ENCODE results near the gene HNF1A.

HNF1A gene

DNA sequence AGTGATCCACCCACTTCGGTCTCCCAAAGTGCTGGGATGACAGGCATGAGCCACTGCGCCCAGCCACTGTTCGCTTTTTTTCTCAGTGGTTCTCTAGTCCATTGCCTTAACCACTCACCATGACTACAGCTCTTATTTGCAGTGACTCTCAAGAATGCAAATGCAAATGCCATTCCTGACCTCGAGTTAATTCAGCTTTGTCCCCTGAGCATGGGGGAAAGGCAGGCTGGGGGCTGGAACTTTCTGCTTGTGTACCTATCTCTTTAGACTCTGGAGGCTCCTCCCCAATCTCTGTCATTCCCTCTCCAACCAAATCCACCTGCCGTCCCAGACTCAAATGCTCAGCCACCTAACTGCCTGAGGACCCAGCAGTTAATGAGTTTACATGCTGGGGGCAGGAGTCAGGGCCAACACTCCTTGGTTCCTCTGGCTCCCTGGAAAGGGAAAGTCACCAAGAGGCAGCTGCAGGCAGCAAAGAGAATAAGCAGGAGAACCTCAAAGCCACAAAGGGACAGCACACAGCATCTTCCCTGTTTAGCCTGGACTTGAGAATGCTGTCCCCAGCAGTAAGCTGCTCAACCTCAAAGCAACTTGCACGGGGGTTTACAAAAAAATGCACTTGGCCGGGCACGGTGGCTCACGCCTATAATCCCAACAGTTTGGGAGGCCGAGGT, 5.3 kb upstream of the HNF1A start:
- H3K9ac ChIP-seq (ENCODE audit: low read length in 5 of 5): no peak overlapping the region
- H3K27ac ChIP-seq (ENCODE audit: low read depth, low read length): no peak overlapping the region
- no peak overlapping the region for H3K4me3 ChIP-seq (ENCODE audit: low read depth in 1 of 5, low read length in 5 of 5)
- peaks cover 0 to 2% (median 0%) of the 10 kb centered on the region in 5 donors for H3K27me3 ChIP-seq (ENCODE audit: control insufficient read depth in 5 of 5, insufficient read depth in 4 of 5, low read length in 5 of 5)
- peaks cover 0 to 3% (median 0%) of the 10 kb centered on the region in 5 donors for H3K4me1 ChIP-seq (ENCODE audit: control insufficient read depth in 5 of 5, insufficient read depth in 5 of 5, low read length in 5 of 5)
- no peaks in the 10 kb centered on the region for H3K36me3 ChIP-seq (ENCODE audit: control insufficient read depth in 5 of 5, insufficient read depth in 5 of 5, low read length in 5 of 5)
- no peaks in the 10 kb centered on the region for H3K9me3 ChIP-seq (ENCODE audit: control insufficient read depth in 5 of 5, low read length in 5 of 5)

DNA sequence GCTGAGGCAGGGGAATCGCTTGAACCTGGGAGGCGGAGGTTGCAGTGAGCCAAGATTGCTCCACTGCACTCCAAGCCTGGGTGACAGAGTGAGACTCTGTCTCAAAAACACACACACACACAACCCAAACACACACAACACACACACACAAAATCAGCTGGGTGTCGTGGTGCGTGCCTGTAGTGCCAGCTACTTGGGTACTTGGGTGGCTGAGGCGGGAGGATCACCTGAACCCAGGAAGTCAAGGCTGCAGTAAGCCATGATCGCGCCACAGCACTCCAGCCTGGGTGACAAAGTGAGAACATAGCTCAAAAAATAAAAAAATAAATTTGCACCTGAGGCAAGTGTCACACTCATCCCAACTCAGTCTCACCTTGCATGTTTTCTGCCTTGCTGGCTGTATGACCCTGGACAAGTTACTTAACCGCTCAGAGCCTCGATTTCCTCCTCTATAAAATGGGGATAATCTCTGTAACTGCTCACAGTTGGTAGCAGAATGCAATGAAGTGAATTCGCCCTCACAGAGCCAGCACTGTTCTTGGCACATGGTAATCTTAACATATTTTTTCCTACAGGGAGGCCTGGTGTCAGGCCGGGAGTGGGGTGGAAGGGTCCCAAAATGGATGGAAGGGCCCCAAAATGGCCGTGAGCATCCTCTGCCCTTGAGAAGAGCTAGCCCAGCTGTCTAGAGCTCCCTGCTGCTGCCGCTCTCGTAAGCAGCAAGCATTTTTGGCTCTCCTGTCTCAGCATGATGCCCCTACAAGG, 630 bp upstream of the HNF1A start:
- Histone ChIP-seq H3K9ac (ENCODE audit: low read length in 5 of 5) (no peak overlapping the region), H3K27me3 (ENCODE audit: control insufficient read depth in 5 of 5, insufficient read depth in 4 of 5, low read length in 5 of 5) (peaks cover 0 to 7% (median 2%) of the 10 kb centered on the region in 5 donors), H3K27ac (ENCODE audit: low read depth, low read length) (no peak overlapping the region), H3K36me3 (ENCODE audit: control insufficient read depth in 5 of 5, insufficient read depth in 5 of 5, low read length in 5 of 5) (no peaks in the 10 kb centered on the region), H3K4me1 (ENCODE audit: control insufficient read depth in 5 of 5, insufficient read depth in 5 of 5, low read length in 5 of 5) (no peaks in the 10 kb centered on the region), H3K9me3 (ENCODE audit: control insufficient read depth in 5 of 5, low read length in 5 of 5) (no peaks in the 10 kb centered on the region), H3K4me3 (ENCODE audit: low read depth in 1 of 5, low read length in 5 of 5) (no peak overlapping the region)

DNA sequence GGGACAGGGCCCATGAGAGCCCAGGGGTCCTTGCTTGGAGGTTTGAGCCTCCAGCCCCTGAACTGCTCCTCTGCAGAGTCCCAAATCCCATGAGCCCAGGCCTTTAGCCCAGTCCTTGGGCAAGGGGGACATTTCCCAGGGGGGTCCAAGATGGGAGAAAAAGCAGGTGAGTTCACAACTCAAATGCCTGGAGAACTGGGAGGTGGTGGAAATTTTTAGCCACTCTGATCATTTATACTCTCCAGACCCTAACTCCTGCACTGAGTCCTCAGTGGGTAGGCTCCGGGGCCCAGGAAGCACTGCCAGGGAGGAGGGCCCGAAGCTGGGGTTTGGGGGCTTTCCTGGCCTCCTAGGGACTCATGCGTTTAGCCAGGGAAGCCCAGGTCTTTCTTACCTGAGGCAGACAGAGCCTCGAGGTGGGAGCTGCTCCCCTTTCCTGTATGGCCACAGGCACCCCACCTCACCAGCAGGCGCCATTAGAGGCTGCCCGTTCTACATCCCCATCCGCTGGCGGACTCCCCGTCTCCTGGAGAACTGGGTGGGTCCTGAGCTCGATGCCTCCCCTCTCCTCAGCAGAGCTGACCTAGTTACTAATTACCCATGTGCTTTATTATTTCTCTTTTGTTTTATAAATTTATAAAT, 998 bp downstream of the HNF1A start:
- H3K27me3 ChIP-seq (ENCODE audit: control insufficient read depth in 5 of 5, insufficient read depth in 4 of 5, low read length in 5 of 5): peaks cover 0 to 7% (median 2%) of the 10 kb centered on the region in 5 donors
- H3K4me1 ChIP-seq (ENCODE audit: control insufficient read depth in 5 of 5, insufficient read depth in 5 of 5, low read length in 5 of 5): no peaks in the 10 kb centered on the region
- H3K4me3 ChIP-seq (ENCODE audit: low read depth in 1 of 5, low read length in 5 of 5): no peak overlapping the region

DNA sequence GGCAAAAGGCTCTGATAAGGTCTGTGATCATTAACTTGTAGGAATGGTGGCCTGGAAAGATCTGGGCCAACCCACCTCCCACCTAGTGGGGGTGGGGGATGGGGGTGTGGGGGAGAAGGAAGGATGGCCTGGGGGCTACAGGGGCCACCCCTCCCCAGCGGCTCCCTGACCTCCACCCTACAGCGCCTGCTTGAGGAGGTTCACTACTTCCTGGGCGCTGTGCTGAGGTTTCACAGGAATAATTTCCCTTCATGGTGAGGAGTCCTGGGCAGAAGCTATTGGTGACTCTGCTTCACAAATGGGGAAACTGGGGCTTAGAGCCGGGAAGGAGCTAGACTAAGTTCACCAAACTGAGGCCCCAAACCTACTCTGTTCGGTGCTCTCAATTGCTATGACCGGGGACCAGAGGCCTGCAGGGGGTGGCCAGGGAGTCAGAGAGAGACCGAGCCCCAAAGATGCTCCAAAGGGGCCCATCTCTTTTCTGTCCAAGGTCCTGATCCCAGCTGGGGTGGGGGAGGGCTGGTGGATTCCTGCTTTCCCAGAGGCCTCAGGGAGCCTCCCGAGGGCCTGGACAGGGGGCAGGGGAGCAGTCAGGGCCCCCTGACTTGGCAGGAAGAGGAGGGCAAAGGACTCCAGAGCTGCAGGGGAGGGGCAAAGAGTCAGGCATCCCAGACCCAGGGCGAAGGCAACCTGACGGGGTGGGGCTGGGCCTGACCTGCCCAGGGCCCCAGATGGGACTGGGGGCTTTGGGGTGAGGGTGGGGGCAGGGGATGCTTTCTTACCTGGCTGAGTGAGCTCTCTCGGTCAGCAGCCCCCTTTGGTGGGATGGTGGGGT, 1.7 kb downstream of the HNF1A start:
- Histone ChIP-seq H3K27me3 (ENCODE audit: control insufficient read depth in 5 of 5, insufficient read depth in 4 of 5, low read length in 5 of 5) (peaks cover 0 to 7% (median 2%) of the 10 kb centered on the region in 5 donors), H3K4me3 (ENCODE audit: low read depth in 1 of 5, low read length in 5 of 5) (no peak overlapping the region), H3K9me3 (ENCODE audit: control insufficient read depth in 5 of 5, low read length in 5 of 5) (no peaks in the 10 kb centered on the region), H3K9ac (ENCODE audit: low read length in 5 of 5) (no peak overlapping the region), H3K4me1 (ENCODE audit: control insufficient read depth in 5 of 5, insufficient read depth in 5 of 5, low read length in 5 of 5) (no peaks in the 10 kb centered on the region), H3K27ac (ENCODE audit: low read depth, low read length) (no peak overlapping the region), H3K36me3 (ENCODE audit: control insufficient read depth in 5 of 5, insufficient read depth in 5 of 5, low read length in 5 of 5) (no peaks in the 10 kb centered on the region)

More for the DNA sequence above, 998 bp downstream of the HNF1A start:
- Histone ChIP-seq H3K36me3 (ENCODE audit: control insufficient read depth in 5 of 5, insufficient read depth in 5 of 5, low read length in 5 of 5) (no peaks in the 10 kb centered on the region), H3K9me3 (ENCODE audit: control insufficient read depth in 5 of 5, low read length in 5 of 5) (no peaks in the 10 kb centered on the region), H3K9ac (ENCODE audit: low read length in 5 of 5) (no peak overlapping the region), H3K27ac (ENCODE audit: low read depth, low read length) (no peak overlapping the region)

DNA sequence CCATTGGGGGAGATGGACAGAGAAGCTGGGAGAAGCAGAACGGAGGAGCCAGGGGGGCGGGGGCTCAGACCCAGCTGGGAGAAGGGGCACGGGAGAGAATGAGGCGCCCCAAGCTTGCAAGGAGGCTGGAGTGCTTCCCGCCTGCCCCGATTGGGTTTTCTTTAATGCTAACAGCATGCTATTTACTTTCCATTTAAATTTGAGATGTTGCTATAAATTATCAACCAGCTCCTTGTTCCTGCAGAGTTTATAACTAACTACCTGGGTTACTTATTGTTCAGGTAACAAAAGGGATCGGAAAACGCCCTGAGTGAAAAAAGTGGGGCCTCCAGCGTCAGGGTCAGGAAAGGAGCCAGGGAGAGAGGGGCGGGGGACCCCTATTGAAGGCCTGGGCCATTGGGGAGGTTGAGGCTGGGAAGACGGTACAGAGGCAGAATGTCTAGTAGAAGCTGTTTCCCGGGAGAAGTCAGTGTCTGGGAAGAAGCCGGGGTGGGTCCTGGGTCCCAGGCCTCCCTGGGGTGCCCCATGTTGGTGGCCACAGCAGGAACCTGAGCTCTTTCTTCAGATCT, 2.5 kb downstream of the HNF1A start:
- Histone ChIP-seq H3K9ac (ENCODE audit: low read length in 5 of 5) (no peak overlapping the region), H3K36me3 (ENCODE audit: control insufficient read depth in 5 of 5, insufficient read depth in 5 of 5, low read length in 5 of 5) (no peaks in the 10 kb centered on the region), H3K4me1 (ENCODE audit: control insufficient read depth in 5 of 5, insufficient read depth in 5 of 5, low read length in 5 of 5) (no peaks in the 10 kb centered on the region), H3K27ac (ENCODE audit: low read depth, low read length) (no peak overlapping the region), H3K4me3 (ENCODE audit: low read depth in 1 of 5, low read length in 5 of 5) (no peak overlapping the region), H3K27me3 (ENCODE audit: control insufficient read depth in 5 of 5, insufficient read depth in 4 of 5, low read length in 5 of 5) (peaks cover 0 to 7% (median 2%) of the 10 kb centered on the region in 5 donors), H3K9me3 (ENCODE audit: control insufficient read depth in 5 of 5, low read length in 5 of 5) (no peaks in the 10 kb centered on the region)

DNA sequence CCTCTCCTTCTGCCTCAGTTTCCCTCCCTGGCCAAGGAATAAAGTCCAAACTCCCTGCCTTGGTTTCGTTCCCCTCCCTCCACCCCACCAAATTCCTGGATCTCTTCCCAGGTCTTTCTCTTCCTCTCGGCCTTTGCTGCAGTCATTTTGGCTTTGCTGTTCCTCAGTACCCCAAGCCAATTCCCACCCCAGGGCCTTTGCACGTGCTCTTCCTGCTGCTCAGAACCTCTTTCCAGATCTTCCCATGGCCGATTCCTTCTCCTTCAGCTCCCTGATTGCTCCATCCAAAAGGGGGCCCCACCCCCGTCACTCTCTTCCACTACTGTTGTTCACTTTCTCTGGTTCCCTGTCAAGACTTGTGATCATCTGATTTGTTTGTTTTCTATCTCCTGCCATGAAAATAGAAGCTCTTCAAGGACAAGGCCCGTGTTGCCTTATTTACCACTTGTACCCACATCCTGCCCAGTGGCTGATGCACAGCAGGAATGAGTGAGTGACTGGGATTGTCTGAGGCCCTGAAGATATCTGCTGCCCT, 3.1 kb downstream of the HNF1A start:
- H3K9me3 ChIP-seq (ENCODE audit: control insufficient read depth in 5 of 5, low read length in 5 of 5): no peaks in the 10 kb centered on the region
- H3K27ac ChIP-seq (ENCODE audit: low read depth, low read length): no peak overlapping the region
- no peak overlapping the region for H3K9ac ChIP-seq (ENCODE audit: low read length in 5 of 5)
- no peaks in the 10 kb centered on the region for H3K36me3 ChIP-seq (ENCODE audit: control insufficient read depth in 5 of 5, insufficient read depth in 5 of 5, low read length in 5 of 5)
- peaks cover 0 to 7% (median 0%) of the 10 kb centered on the region in 5 donors for H3K27me3 ChIP-seq (ENCODE audit: control insufficient read depth in 5 of 5, insufficient read depth in 4 of 5, low read length in 5 of 5)
- no peak overlapping the region for H3K4me3 ChIP-seq (ENCODE audit: low read depth in 1 of 5, low read length in 5 of 5)
- H3K4me1 ChIP-seq (ENCODE audit: control insufficient read depth in 5 of 5, insufficient read depth in 5 of 5, low read length in 5 of 5): no peaks in the 10 kb centered on the region

DNA sequence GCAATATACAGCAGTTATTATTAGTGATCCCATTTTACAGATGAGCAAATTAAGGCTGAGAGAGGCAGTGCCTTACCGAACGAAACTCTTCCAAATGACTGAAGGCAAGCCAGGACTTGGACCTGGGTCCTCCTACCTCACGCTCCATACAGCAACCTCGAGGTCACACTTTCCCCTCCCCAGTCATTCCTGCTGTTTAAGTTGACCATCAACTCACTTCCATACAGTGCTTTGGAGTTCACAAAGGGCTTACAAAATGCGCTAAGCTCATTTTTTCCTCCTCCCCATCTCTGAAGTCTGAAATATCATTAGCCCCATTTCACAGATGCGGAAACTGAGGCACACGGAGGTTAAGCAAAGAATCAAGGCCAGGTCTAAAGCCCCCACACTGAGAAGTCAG, 4.3 kb downstream of the HNF1A start:
- no peaks in the 10 kb centered on the region for H3K4me1 ChIP-seq (ENCODE audit: control insufficient read depth in 5 of 5, insufficient read depth in 5 of 5, low read length in 5 of 5)
- peaks cover 0 to 7% (median 0%) of the 10 kb centered on the region in 5 donors for H3K27me3 ChIP-seq (ENCODE audit: control insufficient read depth in 5 of 5, insufficient read depth in 4 of 5, low read length in 5 of 5)
- H3K36me3 ChIP-seq (ENCODE audit: control insufficient read depth in 5 of 5, insufficient read depth in 5 of 5, low read length in 5 of 5): no peaks in the 10 kb centered on the region
- no peak overlapping the region for H3K9ac ChIP-seq (ENCODE audit: low read length in 5 of 5)
- no peak overlapping the region for H3K27ac ChIP-seq (ENCODE audit: low read depth, low read length)
- no peaks in the 10 kb centered on the region for H3K9me3 ChIP-seq (ENCODE audit: control insufficient read depth in 5 of 5, low read length in 5 of 5)
- H3K4me3 ChIP-seq (ENCODE audit: low read depth in 1 of 5, low read length in 5 of 5): no peak overlapping the region

DNA sequence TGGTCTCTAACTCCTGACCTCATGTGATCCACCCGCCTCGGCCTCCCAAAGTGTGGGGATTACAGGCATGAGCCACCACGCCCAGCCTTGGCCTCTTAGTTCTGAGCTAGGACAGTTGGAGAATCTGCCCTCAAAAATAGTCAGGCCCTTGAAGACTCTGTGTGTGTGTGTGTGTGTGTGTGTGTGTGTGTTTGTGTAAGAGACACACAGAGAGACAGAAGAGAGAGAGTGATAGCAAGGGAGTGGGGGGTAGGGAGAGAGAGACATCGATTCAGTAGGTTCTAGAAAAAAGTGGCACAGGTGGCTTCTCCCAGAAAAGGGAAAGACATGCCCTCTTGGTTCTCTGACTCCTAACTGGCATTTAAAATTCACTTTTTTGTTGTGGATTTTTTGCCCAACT, 5.4 kb downstream of the HNF1A start:
- no peak overlapping the region for H3K4me3 ChIP-seq (ENCODE audit: low read depth in 1 of 5, low read length in 5 of 5)
- H3K36me3 ChIP-seq (ENCODE audit: control insufficient read depth in 5 of 5, insufficient read depth in 5 of 5, low read length in 5 of 5): no peaks in the 10 kb centered on the region
- H3K9me3 ChIP-seq (ENCODE audit: control insufficient read depth in 5 of 5, low read length in 5 of 5): no peaks in the 10 kb centered on the region
- H3K9ac ChIP-seq (ENCODE audit: low read length in 5 of 5): no peak overlapping the region
- H3K27ac ChIP-seq (ENCODE audit: low read depth, low read length): no peak overlapping the region
- peaks cover 0 to 7% (median 0%) of the 10 kb centered on the region in 5 donors for H3K27me3 ChIP-seq (ENCODE audit: control insufficient read depth in 5 of 5, insufficient read depth in 4 of 5, low read length in 5 of 5)
- H3K4me1 ChIP-seq (ENCODE audit: control insufficient read depth in 5 of 5, insufficient read depth in 5 of 5, low read length in 5 of 5): no peaks in the 10 kb centered on the region

DNA sequence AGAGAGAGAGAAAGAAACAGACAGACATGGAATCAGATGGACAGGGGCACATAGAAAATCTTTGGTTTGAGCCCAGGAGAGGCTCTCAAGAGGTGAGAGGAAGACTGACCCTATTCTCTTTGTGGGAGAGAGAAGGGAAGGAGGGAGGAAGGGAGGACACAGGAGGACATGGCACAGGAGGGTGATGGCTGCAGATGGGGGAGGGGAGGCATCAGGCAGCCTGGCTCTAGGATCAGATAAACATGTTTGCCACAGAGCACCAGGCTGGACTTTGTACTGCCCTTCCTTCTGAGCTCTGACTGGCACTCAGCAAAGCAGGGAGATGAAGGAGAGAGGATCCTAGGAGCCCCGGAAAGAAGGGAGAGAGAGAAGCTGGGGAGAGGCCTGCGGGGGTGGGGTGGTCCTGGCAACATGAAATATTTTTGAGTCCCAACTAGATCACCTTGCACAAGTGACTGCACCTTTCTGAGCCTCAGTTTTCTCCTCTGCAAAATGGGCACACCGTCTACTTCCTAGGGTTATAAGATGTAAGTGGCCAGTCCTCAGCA, 6.1 kb downstream of the HNF1A start:
- Histone ChIP-seq H3K27ac (ENCODE audit: low read depth, low read length) (no peak overlapping the region), H3K4me1 (ENCODE audit: control insufficient read depth in 5 of 5, insufficient read depth in 5 of 5, low read length in 5 of 5) (no peaks in the 10 kb centered on the region), H3K27me3 (ENCODE audit: control insufficient read depth in 5 of 5, insufficient read depth in 4 of 5, low read length in 5 of 5) (peaks cover 0 to 7% (median 0%) of the 10 kb centered on the region in 5 donors), H3K9ac (ENCODE audit: low read length in 5 of 5) (no peak overlapping the region), H3K9me3 (ENCODE audit: control insufficient read depth in 5 of 5, low read length in 5 of 5) (no peaks in the 10 kb centered on the region), H3K36me3 (ENCODE audit: control insufficient read depth in 5 of 5, insufficient read depth in 5 of 5, low read length in 5 of 5) (no peaks in the 10 kb centered on the region), H3K4me3 (ENCODE audit: low read depth in 1 of 5, low read length in 5 of 5) (no peak overlapping the region)

Data from subcutaneous abdominal adipose tissue (tissue), 5 donors.